Neutrophil (primary cell): ENCODE data around the gene MYRFL.

Experiments used
- H3K27ac ChIP-seq: fragments of 200-600 bp; sonication (generic); 2 replicates; pipeline ENCODE4 v1.5.1; 2016; ENCODE audit warnings: mild to moderate bottlenecking, moderate library complexity
- H3K27me3 ChIP-seq: fragments of 200-600 bp; sonication (generic); 2 replicates; pipeline ENCODE4 v1.6.0; 2016; ENCODE audit warnings: mild to moderate bottlenecking
- H3K36me3 ChIP-seq: fragments of 200-600 bp; sonication (generic); 2 replicates; pipeline ENCODE4 v1.5.1; 2017
- H3K4me1 ChIP-seq, 2 experiments: fragments of 200-600 bp in 1 of 2; sonication (generic) in 1 of 2; 1 replicate in 1 of 2; 2 replicates in 1 of 2; pipeline versions ENCODE4 v1.5.1 to v1.6.1; 2013 to 2016; ENCODE audit warnings: low read depth in 1 of 2, low read length in 1 of 2, mild to moderate bottlenecking in 1 of 2, moderate library complexity in 1 of 2; ENCODE audit not compliant: control insufficient read depth in 1 of 2, insufficient read depth in 1 of 2
- H3K4me3 ChIP-seq, 2 experiments: fragments of 200-600 bp in 1 of 2; sonication (generic) in 1 of 2; 1 replicate in 1 of 2; 2 replicates in 1 of 2; pipeline ENCODE4 v1.5.1; 2013 to 2016; ENCODE audit warnings: low read depth in 1 of 2, low read length in 1 of 2, mild to moderate bottlenecking in 1 of 2, moderate library complexity in 1 of 2
- H3K9me3 ChIP-seq: fragments of 200-600 bp; sonication (generic); 2 replicates; pipeline ENCODE4 v1.5.1; 2016
- CTCF ChIP-seq: fragments of 200-600 bp; sonication (generic); IDR thresholded peaks from 2 replicates; pipeline ENCODE4 v1.5.1; 2016; ENCODE audit warnings: antibody characterized with exemption

MYRFL gene

GRCh38 chr12:69868695-69869094 is 43.7 kb downstream of the MYRFL start:
- Histone ChIP-seq H3K36me3 (no peaks in the 10 kb centered on the region), H3K27ac (no peak overlapping the region), H3K4me1 (no peaks in the 10 kb centered on the region), H3K9me3 (no peaks in the 10 kb centered on the region), H3K4me3 (no peak overlapping the region), H3K27me3 (no peaks in the 10 kb centered on the region)
- no peak for TF ChIP-seq CTCF

- Histone ChIP-seq H3K36me3 (no peaks in the 10 kb centered on the region), H3K27me3 (no peaks in the 10 kb centered on the region), H3K27ac (no peak overlapping the region), H3K9me3 (no peaks in the 10 kb centered on the region), H3K4me1 (no peaks in the 10 kb centered on the region), H3K4me3 (no peak overlapping the region)
- TF ChIP-seq CTCF, result no peak
Measured at GRCh38 chr12:69872804-69873203, 47.8 kb downstream of the MYRFL start.

GRCh38 chr12:69873429-69873828 is 48.4 kb downstream of the MYRFL start:
- no peak for TF ChIP-seq CTCF
- Histone ChIP-seq H3K27ac (no peak overlapping the region), H3K4me1 (no peaks in the 10 kb centered on the region), H3K36me3 (no peaks in the 10 kb centered on the region), H3K4me3 (no peak overlapping the region), H3K27me3 (no peaks in the 10 kb centered on the region), H3K9me3 (no peaks in the 10 kb centered on the region)

GRCh38 chr12:69874606-69875005 is 49.6 kb downstream of the MYRFL start:
- H3K4me3 ChIP-seq, result no peak overlapping the region
- H3K27ac ChIP-seq, result no peak overlapping the region
- no peaks in the 10 kb centered on the region for H3K27me3 ChIP-seq
- H3K36me3 ChIP-seq, result no peaks in the 10 kb centered on the region
- H3K4me1 ChIP-seq, result no peaks in the 10 kb centered on the region
- no peak for TF ChIP-seq CTCF
- H3K9me3 ChIP-seq, result no peaks in the 10 kb centered on the region

GRCh38 chr12:69875416-69875935 is 50.4 kb downstream of the MYRFL start:
- Histone ChIP-seq H3K36me3 (no peaks in the 10 kb centered on the region), H3K4me3 (no peak overlapping the region), H3K27me3 (no peaks in the 10 kb centered on the region), H3K9me3 (no peaks in the 10 kb centered on the region), H3K4me1 (no peaks in the 10 kb centered on the region), H3K27ac (no peak overlapping the region)
- TF ChIP-seq CTCF, result no peak
